H1 (cell line): ENCODE results near the gene TNS3.

ENCODE experiments used
- EGR1 ChIP-seq: IDR thresholded peaks from 2 replicates; pipeline ENCODE4 v1.6.1; 2011; ENCODE audit warnings: low read depth, low read length, borderline replicate concordance
- EP300 ChIP-seq, 2 experiments: IDR thresholded peaks; 1 replicate in 1 of 2; 2 replicates in 1 of 2; pipeline ENCODE4 v1.6.1; 2011 to 2012; ENCODE audit warnings: low read depth in 2 of 2, low read length in 2 of 2, mild to moderate bottlenecking in 2 of 2, borderline replicate concordance in 1 of 2, inconsistent platforms in 1 of 2, moderate library complexity in 1 of 2
- EZH2 ChIP-seq: fragments of 200-600 bp; sonication (generic); IDR thresholded peaks from 2 replicates; pipeline ENCODE4 v1.7.1; 2012; ENCODE audit warnings: low read depth, mild to moderate bottlenecking, moderate library complexity, low read length, inconsistent platforms; ENCODE audit not compliant: severe bottlenecking
- FOSL1 ChIP-seq: IDR thresholded peaks from 2 replicates; pipeline ENCODE4 v1.6.1; 2011; ENCODE audit warnings: mild to moderate bottlenecking, low read depth, low read length, moderate library complexity; ENCODE audit not compliant: insufficient read depth
- GABPA ChIP-seq: IDR thresholded peaks from 2 replicates; pipeline ENCODE4 v1.6.1; 2011; ENCODE audit warnings: mild to moderate bottlenecking, low read length, moderate library complexity, borderline replicate concordance; ENCODE audit not compliant: insufficient read depth
- HDAC6 ChIP-seq: IDR thresholded peaks from one replicate; pipeline ENCODE4 v1.7.1; 2012; ENCODE audit warnings: low read depth, mild to moderate bottlenecking, inconsistent platforms, low read length, moderate library complexity
- JUN ChIP-seq: IDR thresholded peaks from 2 replicates; pipeline ENCODE4 v1.6.1; 2011; ENCODE audit warnings: low read depth, mild to moderate bottlenecking, improper control_type of control experiment, low read length
- MAX ChIP-seq: IDR thresholded peaks from 2 replicates; pipeline ENCODE4 v1.6.1; 2012; ENCODE audit warnings: inconsistent platforms
- NRF1 ChIP-seq: IDR thresholded peaks from 2 replicates; pipeline ENCODE4 v1.6.1; 2011; ENCODE audit warnings: mild to moderate bottlenecking, low read depth, low read length, improper control_type of control experiment
- POLR2A ChIP-seq, 2 experiments: IDR thresholded peaks; 1 replicate in 1 of 2; 2 replicates in 1 of 2; pipeline ENCODE4 v1.6.1; 2011; ENCODE audit warnings: low read depth in 2 of 2, low read length in 2 of 2, mild to moderate bottlenecking in 2 of 2; ENCODE audit errors: control extremely low read depth in 1 of 2
- RAD21 ChIP-seq, 2 experiments: IDR thresholded peaks in 1 of 2; conservative IDR thresholded peaks in 1 of 2; 2 replicates each; pipeline ENCODE4 v1.6.1; 2011; ENCODE audit warnings: low read depth in 2 of 2, low read length in 2 of 2, improper control_type of control experiment in 1 of 2, inconsistent platforms in 1 of 2, mild to moderate bottlenecking in 1 of 2, moderate library complexity in 1 of 2
- SIN3A ChIP-seq, 2 experiments: IDR thresholded peaks in 1 of 2; conservative IDR thresholded peaks in 1 of 2; 2 replicates each; pipeline ENCODE4 v1.6.1; 2011 to 2012; ENCODE audit warnings: low read length in 2 of 2, improper control_type of control experiment in 1 of 2, low read depth in 1 of 2, mild to moderate bottlenecking in 1 of 2
- SP1 ChIP-seq: IDR thresholded peaks from 2 replicates; pipeline ENCODE4 v1.6.1; 2011; ENCODE audit warnings: low read depth, low read length
- TAF1 ChIP-seq: IDR thresholded peaks from 2 replicates; pipeline ENCODE4 v1.6.1; 2011; ENCODE audit warnings: mild to moderate bottlenecking, low read depth, low read length

DNA sequence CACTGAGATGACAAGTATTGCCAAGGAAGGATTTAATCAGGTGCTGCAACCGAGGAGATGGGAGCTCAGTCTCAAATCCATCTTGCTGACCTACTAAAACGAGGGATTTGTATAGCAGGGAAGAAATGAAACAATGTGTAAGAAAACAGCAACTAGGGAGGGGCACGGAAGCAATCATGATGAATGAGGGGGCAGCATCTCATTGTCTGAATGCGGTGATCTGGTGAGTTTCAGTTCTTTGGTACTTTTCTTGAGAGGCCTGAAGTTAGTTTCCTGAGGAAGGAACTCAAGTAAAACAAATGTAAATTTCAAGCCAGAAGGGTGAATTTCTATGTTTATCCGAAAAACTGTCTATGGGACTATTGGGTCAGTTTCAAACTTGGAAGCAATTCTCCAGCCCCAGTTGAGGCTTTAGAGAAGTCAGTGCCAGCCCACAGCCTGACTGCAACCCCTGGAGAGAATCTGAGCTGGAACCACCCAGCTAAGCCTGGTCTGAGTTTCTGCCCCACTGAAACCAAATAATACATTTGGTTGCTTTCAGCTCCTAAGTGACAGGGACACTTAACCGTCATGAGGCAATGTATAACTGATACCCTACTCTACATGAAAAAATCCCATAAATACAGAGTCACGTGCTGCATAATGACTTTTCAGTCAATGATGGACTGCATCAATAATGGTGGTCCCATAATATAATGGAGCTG lies 45.8 kb upstream of the TNS3 start:
- TF ChIP-seq HDAC6, result no peak
- no peak for TF ChIP-seq JUN
- TF ChIP-seq EGR1, result no peak
- no peak for TF ChIP-seq MAX
- no peak for TF ChIP-seq NRF1
- TF ChIP-seq FOSL1, result no peak
- no peak for TF ChIP-seq GABPA
- TF ChIP-seq SP1, result no peak
- no peak for TF ChIP-seq POLR2A (IDR thresholded peaks at IDR 0.05; ENCODE audit: control extremely low read depth in 1 of 2, low read depth in 2 of 2, low read length in 2 of 2)
- no peak for TF ChIP-seq EP300 (IDR thresholded peaks at IDR 0.05; ENCODE audit: borderline replicate concordance in 1 of 2, low read depth in 2 of 2, low read length in 2 of 2)
- no peak for TF ChIP-seq EZH2
- TF ChIP-seq RAD21 (IDR thresholded peaks at IDR 0.05 in 1 of 2, conservative IDR thresholded peaks at IDR 0.05 in 1 of 2; ENCODE audit: low read depth in 2 of 2, low read length in 2 of 2), result no peak
- no peak for TF ChIP-seq SIN3A (conservative IDR thresholded peaks at IDR 0.05 in 1 of 2, IDR thresholded peaks at IDR 0.05 in 1 of 2; ENCODE audit: low read depth in 1 of 2, low read length in 2 of 2)
- no peak for TF ChIP-seq TAF1
